H1 (cell line): ENCODE results near the gene GAS7. TPM values are rescaled to one million over a fixed set of nuclear protein-coding genes. Genes with fewer than 3 reads are reported as not detected.

Source experiments
- CTCF ChIA-PET: fragments of 300-600 bp; sonication (Branson Sonifier 250); formaldehyde crosslinking; loops from one replicate; lab custom pipeline; 2021; ENCODE audit not compliant: partially characterized antibody; lab: Charles Lee
- POLR2A ChIA-PET: fragments of 300-600 bp; sonication (Branson Sonifier 250); formaldehyde crosslinking; loops from one replicate; lab custom pipeline; 2021; ENCODE audit warnings: inconsistent platforms; ENCODE audit not compliant: partially characterized antibody; lab: Charles Lee
- DNase-seq, 2 experiments: peaks; one replicate each; pipeline versions ENCODE4 v3.0.0 to v3.0.0-alpha.2; 2010 to 2022; ENCODE audit warnings: low spot score in 2 of 2, low read depth in 1 of 2, mixed read lengths in 1 of 2
- FAIRE-seq: peaks from 2 replicates; lab custom pipeline; 2011; peaks lifted over from hg19 to GRCh38; lab: Jason Lieb, UNC
- H2AFZ ChIP-seq: 2 replicates; pipeline ENCODE4 v1.8.1; 2012; ENCODE audit warnings: low read length, inconsistent platforms
- H2AK5ac ChIP-seq: 2 replicates; pipeline ENCODE4 v1.6.1; 2013; ENCODE audit warnings: low read depth, low read length
- H2BK120ac ChIP-seq: replicated peaks from 2 replicates; pipeline ENCODE3; 2013; ENCODE audit warnings: low read depth, low read length, inconsistent platforms
- H2BK12ac ChIP-seq: 2 replicates; pipeline ENCODE4 v1.6.1; 2013; ENCODE audit warnings: low read depth, low read length
- H2BK15ac ChIP-seq: 2 replicates; pipeline ENCODE4 v1.6.1; 2013; ENCODE audit warnings: low read length
- H2BK20ac ChIP-seq: 2 replicates; pipeline ENCODE4 v1.6.1; 2013; ENCODE audit warnings: low read length
- H2BK5ac ChIP-seq: 2 replicates; pipeline ENCODE4 v1.6.1; 2013; ENCODE audit warnings: low read depth, low read length
- H3K14ac ChIP-seq: 2 replicates; pipeline ENCODE4 v1.6.1; 2013; ENCODE audit warnings: inconsistent platforms; ENCODE audit not compliant: insufficient read length
- H3K18ac ChIP-seq: 2 replicates; pipeline ENCODE4 v1.6.1; 2013; ENCODE audit warnings: low read length; ENCODE audit errors: extremely low read depth
- H3K23ac ChIP-seq: 2 replicates; pipeline ENCODE4 v1.6.1; 2013; ENCODE audit warnings: inconsistent platforms; ENCODE audit not compliant: insufficient read length
- H3K23me2 ChIP-seq: 2 replicates; pipeline ENCODE4 v1.6.1; 2013; ENCODE audit warnings: low read depth, low read length
- H3K27ac ChIP-seq: 2 replicates; pipeline ENCODE4 v1.6.1; 2011; ENCODE audit warnings: low read depth, low read length, inconsistent platforms
- H3K27me3 ChIP-seq, 4 experiments: replicated peaks in 1 of 4; 1 replicate in 1 of 4; 2 replicates in 3 of 4; pipeline versions ENCODE4 v1.6.1 to v1.8.1; 2011 to 2013; ENCODE audit warnings: low read length in 3 of 4, mild to moderate bottlenecking in 3 of 4, inconsistent platforms in 2 of 4, mixed read lengths in 2 of 4, moderate library complexity in 1 of 4; ENCODE audit not compliant: control insufficient read depth in 3 of 4, insufficient read depth in 3 of 4; ENCODE audit errors: extremely low read depth in 1 of 4
- H3K36me3 ChIP-seq, 4 experiments: 2 replicates each; pipeline versions ENCODE4 v1.6.1 to v1.8.1; 2011 to 2013; ENCODE audit warnings: mild to moderate bottlenecking in 4 of 4, low read length in 3 of 4, moderate library complexity in 2 of 4, control low read depth in 1 of 4, inconsistent platforms in 1 of 4; ENCODE audit not compliant: insufficient read depth in 4 of 4, control insufficient read depth in 2 of 4
- H3K4ac ChIP-seq: replicated peaks from 2 replicates; pipeline ENCODE3; 2013; ENCODE audit warnings: low read length, low read depth, mixed read lengths, inconsistent platforms; ENCODE audit not compliant: insufficient read length
- H3K4me1 ChIP-seq, 4 experiments: replicated peaks in 1 of 4; 1 replicate in 1 of 4; 2 replicates in 3 of 4; pipeline versions ENCODE4 v1.6.1 to v1.8.1; 2011 to 2013; ENCODE audit warnings: low read length in 3 of 4, inconsistent platforms in 2 of 4, mixed read lengths in 1 of 4; ENCODE audit not compliant: insufficient read depth in 4 of 4, control insufficient read depth in 3 of 4
- H3K4me2 ChIP-seq, 2 experiments: 2 replicates each; pipeline versions ENCODE4 v1.6.1 to v1.8.1; 2011 to 2013; ENCODE audit warnings: low read depth in 2 of 2, low read length in 2 of 2, control low read depth in 1 of 2, inconsistent platforms in 1 of 2, mild to moderate bottlenecking in 1 of 2; ENCODE audit not compliant: insufficient read depth in 1 of 2
- H3K4me3 ChIP-seq, 4 experiments: fragments of 200-600, 300-600 bp in 1 of 4; sonication (generic), shearing (Covaris generic), sonication (Bioruptor Twin) in 1 of 4; 2 replicates each; pipeline versions ENCODE4 v1.5.1 to v1.8.1; 2011 to 2016; ENCODE audit warnings: low read length in 4 of 4, low read depth in 3 of 4, control low read depth in 2 of 4, inconsistent platforms in 2 of 4, mild to moderate bottlenecking in 2 of 4, mixed read lengths in 1 of 4, moderate library complexity in 1 of 4; ENCODE audit not compliant: insufficient read depth in 2 of 4; ENCODE audit errors: extremely low read depth in 1 of 4
- H3K56ac ChIP-seq: replicated peaks from 2 replicates; pipeline ENCODE3; 2013; ENCODE audit warnings: low read depth, mild to moderate bottlenecking, mixed read lengths, low read length, inconsistent platforms; ENCODE audit not compliant: insufficient read length
- H3K79me1 ChIP-seq: 2 replicates; pipeline ENCODE4 v1.6.1; 2013; ENCODE audit warnings: low read depth, low read length, control low read depth
- H3K79me2 ChIP-seq, 2 experiments: 2 replicates each; pipeline versions ENCODE4 v1.6.1 to v1.8.1; 2012 to 2013; ENCODE audit warnings: low read length in 2 of 2, mild to moderate bottlenecking in 2 of 2, inconsistent platforms in 1 of 2; ENCODE audit not compliant: insufficient read depth in 2 of 2, control insufficient read depth in 1 of 2
- H3K9ac ChIP-seq, 4 experiments: replicated peaks in 1 of 4; 1 replicate in 1 of 4; 2 replicates in 3 of 4; pipeline versions ENCODE4 v1.6.1 to v1.8.1; 2011 to 2013; ENCODE audit warnings: low read depth in 3 of 4, low read length in 3 of 4, control low read depth in 2 of 4, mild to moderate bottlenecking in 2 of 4, moderate library complexity in 2 of 4, inconsistent platforms in 1 of 4; ENCODE audit errors: extremely low read depth in 1 of 4
- H3K9me3 ChIP-seq, 2 experiments: 2 replicates each; pipeline versions ENCODE4 v1.6.1 to v1.8.1; 2012 to 2013; ENCODE audit warnings: mild to moderate bottlenecking in 2 of 2, moderate library complexity in 2 of 2, control low read depth in 1 of 2, inconsistent platforms in 1 of 2, low read depth in 1 of 2, low read length in 1 of 2, mixed read lengths in 1 of 2; ENCODE audit not compliant: insufficient read depth in 2 of 2
- H4K20me1 ChIP-seq, 2 experiments: replicated peaks in 1 of 2; 2 replicates each; pipeline versions ENCODE3 to v1.8.1; 2011 to 2013; ENCODE audit warnings: inconsistent platforms in 2 of 2, low read length in 2 of 2, mild to moderate bottlenecking in 1 of 2; ENCODE audit not compliant: insufficient read depth in 2 of 2, control insufficient read depth in 1 of 2
- H4K5ac ChIP-seq: 2 replicates; pipeline ENCODE4 v1.6.1; 2013; ENCODE audit warnings: low read length, low read depth, mixed read lengths, inconsistent platforms; ENCODE audit not compliant: insufficient read length
- H4K8ac ChIP-seq: 2 replicates; pipeline ENCODE4 v1.8.0; 2013; ENCODE audit warnings: mild to moderate bottlenecking, moderate library complexity, low read length, inconsistent platforms; ENCODE audit not compliant: insufficient read depth; ENCODE audit errors: extremely low read depth
- H4K91ac ChIP-seq: replicated peaks from 2 replicates; pipeline ENCODE3; 2013; ENCODE audit warnings: low read length, mixed read lengths, inconsistent platforms; ENCODE audit not compliant: insufficient read length
- SIRT6 ChIP-seq: IDR thresholded peaks from one replicate; pipeline ENCODE4 v1.7.1; 2012; ENCODE audit warnings: low read length, inconsistent platforms
- WGBS, 2 experiments: shearing (Covaris generic) in 1 of 2; methylation state at CpG; one replicate each; pipeline versions ENCODE4 v1.1.6 to v1.1.7; 2013 to 2015; ENCODE audit warnings: low lambda C conversion rate in 2 of 2, mixed read lengths in 2 of 2, inconsistent platforms in 1 of 2, low coverage in 1 of 2, missing lambda C conversion rate in 1 of 2; ENCODE audit not compliant: insufficient replicate concordance in 2 of 2, insufficient coverage in 1 of 2, insufficient read length in 1 of 2; ENCODE audit errors: extremely low coverage in 1 of 2, missing lambda C conversion rate in 1 of 2; 5-methylcytosine and 5-hydroxymethylcytosine counted together
- polyA plus RNA-seq, 7 experiments: library from polyadenylated mRNA; depleted of rRNA in 3 of 7; stranded (reverse) in 5 of 7; unstranded in 2 of 7; fragments of >200 nt in 5 of 7; fragments of 200-250 nt in 2 of 7; gene quantifications; 1 replicate in 5 of 7; 2 replicates in 1 of 7; 4 replicates in 1 of 7; pipeline versions ENCODE4 v1.2.1 to v1.2.3, GENCODE V29; 2011 to 2013; ENCODE audit warnings: missing spikeins in 2 of 7, mixed read lengths in 2 of 7
- total RNA-seq: library from RNA; stranded (reverse); fragmentation: NEBNext Ultra II Directional; extraction: Animal tissue kit (Norgen Biotek cat#: 25700); gene quantifications from 2 replicates; pipeline ENCODE4 v1.2.1, GENCODE V29; 2021

GAS7 gene
- total and polyA plus RNA-seq, 2 of the 8 experiments (the other 6 are each of a cell fraction or from before 2014, with no cell fraction given), result 5.0 to 14.5 TPM

DNA sequence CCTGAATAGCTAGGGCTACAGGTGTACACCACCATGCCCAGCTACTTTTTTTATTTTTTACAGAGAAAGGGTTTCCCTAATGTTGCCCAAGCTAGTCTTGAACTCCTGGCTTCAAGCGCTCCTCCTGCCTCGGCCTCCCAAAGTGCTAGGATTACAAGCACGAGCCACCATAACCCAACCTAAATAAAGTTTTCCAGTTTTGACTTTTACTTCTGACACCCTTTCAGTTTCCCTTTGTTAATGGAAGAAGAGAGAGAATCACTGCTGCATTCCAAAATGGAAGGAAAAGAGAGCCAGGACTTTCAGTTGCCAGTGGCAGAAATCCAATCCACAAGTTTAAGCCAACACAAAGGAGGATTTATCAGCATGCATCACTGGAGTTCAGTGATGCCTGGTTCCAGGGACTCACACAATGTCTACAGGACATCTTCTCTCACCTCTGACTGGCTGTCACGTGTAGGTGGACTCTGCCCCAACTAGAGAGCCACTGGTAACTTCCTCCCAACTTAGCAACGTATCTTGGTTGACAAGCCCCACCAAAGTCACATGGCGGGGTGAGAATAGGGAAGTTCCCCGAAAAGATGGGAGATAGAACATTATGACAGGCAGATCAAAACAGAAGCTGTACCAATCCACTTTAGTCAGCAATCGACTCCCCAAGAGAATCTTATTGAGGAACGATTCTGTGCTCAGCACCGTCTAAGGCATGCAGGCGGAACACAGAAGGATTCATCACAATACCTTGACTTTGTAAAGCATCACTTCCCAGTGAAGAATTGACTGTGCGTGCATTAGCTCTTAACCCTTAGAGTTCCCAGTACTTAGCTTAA lies 46.5 kb downstream of the GAS7 start:
- FAIRE-seq (no peak), DNase-seq (no peak)
- Histone ChIP-seq H3K9ac (no peak overlapping the region), H2AFZ (no peak overlapping the region), H2BK120ac (no peak overlapping the region), H3K14ac (no peak overlapping the region), H4K8ac (no peak overlapping the region), H2BK15ac (no peak overlapping the region), H3K4me1 (no peaks in the 10 kb centered on the region), H4K5ac (no peak overlapping the region), H2AK5ac (no peak overlapping the region), H4K20me1 (no peaks in the 10 kb centered on the region), H3K23me2 (no peaks in the 10 kb centered on the region; the same call in 1 of the 2 replicates), H2BK12ac (no peak overlapping the region), H3K23ac (no peak overlapping the region), H3K9me3 (no peaks in the 10 kb centered on the region), H3K27ac (no peak overlapping the region), H3K79me1 (no peaks in the 10 kb centered on the region), H3K27me3 (no peaks in the 10 kb centered on the region), H3K36me3 (no peaks in the 10 kb centered on the region), H2BK20ac (no peak overlapping the region), H3K56ac (no peak overlapping the region), H3K4me3 (no peak overlapping the region), H3K4me2 (no peak overlapping the region), H2BK5ac (no peak overlapping the region), H4K91ac (no peak overlapping the region), H3K4ac (no peak overlapping the region), H3K79me2 (no peaks in the 10 kb centered on the region), H3K18ac (no peak overlapping the region)
- TF ChIP-seq SIRT6, result no peak
- CTCF ChIA-PET, result no interaction called here
- POLR2A ChIA-PET, result no interaction called here
- 84% methylated on average over 12 of the region's 12 CpGs; no CpG with 5 or more reads in 1 of the 2 experiments for WGBS, 2 experiments
